ENCODE measurements around the gene TMEM126A.
A peak's percentile ranks its signal among the peaks of the same experiment; 100 is the strongest.

TMEM126A gene

GRCh38 chr11:85664615-85665481 lies 17.1 kb downstream of the TMEM126A start, which contains the start of gene CREBZF:
TSS of gene CREBZF (minus strand) at chr11:85665129. CDS start at chr11:85664875, 254 bp downstream.
- no peak for TF ChIP-seq EZH2phosphoT487 (conservative IDR thresholded peaks at IDR 0.05; ENCODE audit: low read length)
- TF ChIP-seq, protein P1, sequence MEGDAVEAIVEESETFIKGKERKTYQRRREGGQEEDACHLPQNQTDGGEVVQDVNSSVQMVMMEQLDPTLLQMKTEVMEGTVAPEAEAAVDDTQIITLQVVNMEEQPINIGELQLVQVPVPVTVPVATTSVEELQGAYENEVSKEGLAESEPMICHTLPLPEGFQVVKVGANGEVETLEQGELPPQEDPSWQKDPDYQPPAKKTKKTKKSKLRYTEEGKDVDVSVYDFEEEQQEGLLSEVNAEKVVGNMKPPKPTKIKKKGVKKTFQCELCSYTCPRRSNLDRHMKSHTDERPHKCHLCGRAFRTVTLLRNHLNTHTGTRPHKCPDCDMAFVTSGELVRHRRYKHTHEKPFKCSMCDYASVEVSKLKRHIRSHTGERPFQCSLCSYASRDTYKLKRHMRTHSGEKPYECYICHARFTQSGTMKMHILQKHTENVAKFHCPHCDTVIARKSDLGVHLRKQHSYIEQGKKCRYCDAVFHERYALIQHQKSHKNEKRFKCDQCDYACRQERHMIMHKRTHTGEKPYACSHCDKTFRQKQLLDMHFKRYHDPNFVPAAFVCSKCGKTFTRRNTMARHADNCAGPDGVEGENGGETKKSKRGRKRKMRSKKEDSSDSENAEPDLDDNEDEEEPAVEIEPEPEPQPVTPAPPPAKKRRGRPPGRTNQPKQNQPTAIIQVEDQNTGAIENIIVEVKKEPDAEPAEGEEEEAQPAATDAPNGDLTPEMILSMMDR (IDR thresholded peaks at IDR 0.05; ENCODE audit: insufficient read depth, low read length, poor library complexity, severe bottlenecking): no peak
- Histone ChIP-seq H3K79me2 (ENCODE audit: insufficient read depth, low read length) (peaks cover 50% of the 10 kb centered on the region), H2AFZ (ENCODE audit: low read depth, low read length, severe bottlenecking) (peak within 1 kb of the TSS; percentile 82), H3K4me3 (ENCODE audit: insufficient read depth, low read length, poor library complexity, severe bottlenecking) (peak within 1 kb of the TSS; percentile 61), H3K9me2 (replicated peaks; ENCODE audit: insufficient read depth, low read length) (no peaks in the 10 kb centered on the region), H3F3A (ENCODE audit: insufficient read depth) (peaks cover 14% of the 10 kb centered on the region), H3K9me3 (ENCODE audit: insufficient read depth, low read length) (no peaks in the 10 kb centered on the region), H3K27ac (ENCODE audit: low read depth, low read length) (peak within 1 kb of the TSS; percentile 90), H3K27me3 (ENCODE audit: low read length) (no peaks in the 10 kb centered on the region), H3K9ac (ENCODE audit: low read length) (peak within 1 kb of the TSS; percentile 100), H4K20me1 (ENCODE audit: low read depth, low read length) (peaks cover 38% of the 10 kb centered on the region), H3K36me3 (ENCODE audit: low read length) (peaks cover 33% of the 10 kb centered on the region), H3K4me2 (ENCODE audit: low read depth, low read length, poor library complexity, severe bottlenecking) (peak within 1 kb of the TSS; percentile 74)

DNA sequence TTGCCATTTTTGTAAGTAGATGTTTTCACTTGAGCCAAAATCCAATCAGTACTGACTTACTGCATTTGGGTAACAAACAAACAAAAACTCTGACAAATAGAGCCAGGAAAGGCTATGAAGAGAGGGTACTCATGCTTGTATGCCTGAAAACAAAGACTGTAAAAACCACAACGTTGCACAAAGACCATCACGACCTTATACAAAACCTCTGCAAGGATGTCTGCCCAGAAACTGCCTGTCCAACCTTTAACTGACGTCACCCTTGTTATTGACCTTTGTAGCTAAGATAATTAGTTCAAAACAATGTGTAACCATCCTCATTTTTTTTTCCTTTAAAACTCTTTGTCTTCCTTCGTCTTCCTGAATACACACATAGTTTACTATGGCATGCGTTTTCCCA lies 18.0 kb downstream of the TMEM126A start:
- Histone ChIP-seq H3F3A (ENCODE audit: insufficient read depth) (peaks cover 7% of the 10 kb centered on the region), H3K9ac (ENCODE audit: low read length) (peak overlapping the region; percentile 100), H2AFZ (ENCODE audit: low read depth, low read length, severe bottlenecking) (peak overlapping the region; percentile 82), H3K27me3 (ENCODE audit: low read length) (no peaks in the 10 kb centered on the region), H3K36me3 (ENCODE audit: low read length) (peaks cover 25% of the 10 kb centered on the region), H3K9me3 (ENCODE audit: insufficient read depth, low read length) (no peaks in the 10 kb centered on the region), H3K4me2 (ENCODE audit: low read depth, low read length, poor library complexity, severe bottlenecking) (peak overlapping the region; percentile 74), H3K9me2 (replicated peaks; ENCODE audit: insufficient read depth, low read length) (no peaks in the 10 kb centered on the region), H4K20me1 (ENCODE audit: low read depth, low read length) (peaks cover 30% of the 10 kb centered on the region), H3K79me2 (ENCODE audit: insufficient read depth, low read length) (peaks cover 41% of the 10 kb centered on the region), H3K27ac (ENCODE audit: low read depth, low read length) (peak overlapping the region; percentile 90; the same call in 1 of the 2 replicates), H3K4me3 (ENCODE audit: insufficient read depth, low read length, poor library complexity, severe bottlenecking) (no peak overlapping the region)
- TF ChIP-seq, protein P1 (IDR thresholded peaks at IDR 0.05; ENCODE audit: insufficient read depth, low read length, poor library complexity, severe bottlenecking): no peak
- no peak for TF ChIP-seq EZH2phosphoT487 (conservative IDR thresholded peaks at IDR 0.05; ENCODE audit: low read length)

GRCh38 chr11:85666687-85667086 lies 18.9 kb downstream of the TMEM126A start:
- Histone ChIP-seq H3K9ac (ENCODE audit: low read length) (no peak overlapping the region), H2AFZ (ENCODE audit: low read depth, low read length, severe bottlenecking) (peak overlapping the region; percentile 82), H3K79me2 (ENCODE audit: insufficient read depth, low read length) (peaks cover 32% of the 10 kb centered on the region), H3K27ac (ENCODE audit: low read depth, low read length) (no peak overlapping the region), H3K4me2 (ENCODE audit: low read depth, low read length, poor library complexity, severe bottlenecking) (no peak overlapping the region), H3K9me2 (replicated peaks; ENCODE audit: insufficient read depth, low read length) (no peaks in the 10 kb centered on the region), H4K20me1 (ENCODE audit: low read depth, low read length) (peaks cover 20% of the 10 kb centered on the region), H3K9me3 (ENCODE audit: insufficient read depth, low read length) (no peaks in the 10 kb centered on the region), H3K36me3 (ENCODE audit: low read length) (peaks cover 16% of the 10 kb centered on the region; the same call in 1 of the 2 replicates), H3F3A (ENCODE audit: insufficient read depth) (peaks cover 7% of the 10 kb centered on the region), H3K27me3 (ENCODE audit: low read length) (no peaks in the 10 kb centered on the region), H3K4me3 (ENCODE audit: insufficient read depth, low read length, poor library complexity, severe bottlenecking) (no peak overlapping the region)
- no peak for TF ChIP-seq EZH2phosphoT487 (conservative IDR thresholded peaks at IDR 0.05; ENCODE audit: low read length)
- TF ChIP-seq, protein P1 (IDR thresholded peaks at IDR 0.05; ENCODE audit: insufficient read depth, low read length, poor library complexity, severe bottlenecking): no peak

Data from SU-DHL-6 (cell line).